Activated CD4-positive, alpha-beta T cell treated with anti-CD3 and anti-CD28 coated beads for 24 hours (primary cell): ENCODE results near the gene COPZ1.

Experiments used
- DNase-seq, 2 donors: peaks; one replicate each; pipeline ENCODE4 v3.0.0-alpha.2; 2020; ENCODE audit warnings: low read depth in 2 of 2

The COPZ1 gene

DNA sequence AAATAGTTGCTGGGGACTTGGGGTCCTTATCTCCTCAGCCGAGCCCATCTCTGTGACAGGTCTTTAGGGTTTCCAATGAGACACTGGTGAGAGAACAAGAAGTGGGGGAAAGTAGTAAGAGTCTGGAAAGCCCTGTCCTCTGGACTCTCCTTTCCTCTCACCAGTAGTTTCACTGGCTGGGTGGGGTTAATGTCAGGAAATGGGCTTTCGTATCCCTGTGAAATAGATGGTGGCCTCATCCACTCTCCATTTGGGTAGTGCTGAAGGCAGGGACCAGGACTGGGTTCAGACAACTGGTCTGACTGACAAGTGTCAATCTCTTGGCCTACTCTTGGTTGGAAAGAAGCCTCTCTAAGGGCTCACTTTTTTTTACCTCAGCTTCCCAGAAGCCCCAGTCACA, 52.1 kb downstream of the COPZ1 start:
- no peak for DNase-seq

DNA sequence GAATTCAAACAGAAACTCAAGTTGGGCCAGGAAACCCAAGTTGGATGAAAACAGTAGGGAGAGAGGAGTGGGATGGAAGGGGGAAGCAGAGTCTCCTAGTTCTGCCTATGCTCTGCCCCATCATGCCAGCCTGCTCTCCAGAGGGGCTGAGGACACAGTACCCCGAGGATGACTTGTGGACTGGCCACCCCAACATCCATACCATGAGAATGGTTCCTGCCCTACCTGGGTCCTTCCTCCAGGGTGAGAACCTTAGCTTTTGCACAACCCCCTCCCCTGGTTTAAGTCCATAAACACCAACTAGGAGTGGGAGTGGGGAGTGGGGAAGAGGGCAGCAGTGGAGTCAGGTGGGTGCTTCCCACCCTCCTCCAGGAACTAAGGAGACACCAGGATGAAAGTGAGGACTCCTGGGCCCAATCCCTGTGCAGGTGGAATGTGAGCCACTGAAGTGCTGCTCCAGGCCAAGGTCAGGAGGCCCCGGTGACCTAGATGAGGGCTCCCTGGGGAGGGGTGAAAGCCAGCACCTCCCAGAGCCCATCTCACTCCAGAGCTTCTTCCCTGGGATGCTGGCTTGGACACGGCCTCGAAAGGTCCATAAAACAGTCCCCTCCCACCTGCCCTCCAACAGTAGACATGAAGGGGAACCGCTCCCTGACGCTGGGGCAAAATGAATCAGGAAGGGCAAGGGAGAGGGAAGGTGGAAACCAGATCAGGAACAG, 53.0 kb downstream of the COPZ1 start:
- DNase-seq, result no peak

- DNase-seq, result no peak
These were observed 54.0 kb downstream of the COPZ1 start for GRCh38 chr12:54378796-54379397.

- DNase-seq, result peak; percentile 89 to 90
These were observed 54.7 kb downstream of the COPZ1 start for GRCh38 chr12:54379398-54380201.

DNA sequence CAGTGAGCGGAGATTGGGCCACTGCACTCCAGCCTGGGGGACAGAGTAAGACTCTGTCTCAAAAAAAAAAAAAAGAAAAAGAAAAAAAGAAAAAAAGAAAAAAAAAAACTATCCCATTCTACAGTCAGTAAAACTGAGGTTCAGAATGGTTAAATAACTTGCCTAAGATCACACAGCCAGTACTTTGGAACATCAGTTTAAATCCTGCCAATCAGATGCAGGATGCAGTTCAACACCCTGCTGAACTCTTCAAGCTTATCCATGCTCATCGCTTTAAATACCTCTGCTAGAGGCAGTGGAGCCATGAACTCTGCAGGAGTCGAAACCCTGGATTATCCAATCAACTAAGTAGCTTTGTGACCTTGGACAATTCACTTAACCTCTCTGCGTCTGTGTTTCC, 56.2 kb downstream of the COPZ1 start:
- DNase-seq, result no peak

- no peak for DNase-seq
These were observed 58.2 kb downstream of the COPZ1 start for GRCh38 chr12:54383041-54383609.

DNA sequence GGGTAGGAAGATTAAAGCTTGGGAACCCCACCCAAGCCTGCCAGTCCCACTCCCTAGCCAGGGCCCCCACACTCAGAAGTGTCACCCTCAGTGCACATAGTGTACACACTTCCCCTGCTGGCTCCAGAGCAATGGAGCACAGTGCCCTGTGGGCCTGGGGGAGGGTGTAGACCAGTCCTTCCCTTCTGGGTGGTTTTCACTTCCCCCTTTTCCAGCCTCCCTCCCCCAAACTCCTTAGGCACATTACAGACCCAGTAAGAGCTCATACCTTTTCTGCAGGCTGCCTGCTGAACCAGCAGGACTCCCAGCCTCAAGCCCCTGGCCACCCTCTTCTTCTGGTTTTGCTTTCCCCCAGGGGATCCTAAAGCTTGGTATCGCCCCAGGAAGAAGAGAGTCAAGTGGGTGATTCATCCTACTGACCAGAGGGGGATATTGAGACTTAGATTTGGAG, 59.7 kb downstream of the COPZ1 start, which contains the start of gene ZNF385A:
Gene ZNF385A (minus strand): TSS at position 143 of the 451 bp plus-strand sequence. CDS start 219 bp downstream, outside the sequence.
- no peak for DNase-seq

GRCh38 chr12:54385251-54385914, 60.5 kb downstream of the COPZ1 start:
- DNase-seq, result no peak

DNA sequence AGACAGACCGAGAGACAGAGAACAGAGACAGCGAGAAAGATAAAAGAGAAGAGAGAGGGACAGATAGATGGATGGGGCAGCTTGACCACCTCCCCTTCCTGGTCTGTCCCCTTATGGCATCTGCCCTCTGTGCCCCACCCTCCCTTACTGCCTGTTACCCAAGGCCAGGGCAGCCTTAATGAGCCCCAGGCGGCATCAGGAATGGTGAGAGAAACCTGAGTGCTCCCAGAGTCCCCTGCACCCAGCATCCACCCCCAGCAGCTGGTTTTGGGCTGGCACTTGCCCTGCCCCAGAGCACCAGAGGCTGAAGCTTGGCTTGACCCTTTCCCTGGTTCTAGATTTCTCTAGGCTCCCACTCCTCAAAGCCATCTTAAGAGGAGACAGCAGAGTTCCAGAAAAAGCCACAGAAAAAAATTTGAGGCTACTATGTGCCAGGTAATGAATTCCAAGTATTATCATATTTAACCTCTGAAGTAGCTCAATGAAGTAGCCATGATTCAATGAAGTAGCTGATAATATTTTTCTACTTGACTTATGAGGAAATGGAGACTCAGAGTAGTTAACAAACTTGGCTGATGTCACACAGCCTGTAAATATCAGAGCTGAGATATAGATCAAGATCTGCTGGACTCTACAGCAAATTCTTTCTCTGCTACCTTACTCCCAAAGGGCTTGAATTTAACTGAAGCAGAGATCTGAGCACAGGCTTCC, 61.6 kb downstream of the COPZ1 start:
- DNase-seq, result no peak

DNA sequence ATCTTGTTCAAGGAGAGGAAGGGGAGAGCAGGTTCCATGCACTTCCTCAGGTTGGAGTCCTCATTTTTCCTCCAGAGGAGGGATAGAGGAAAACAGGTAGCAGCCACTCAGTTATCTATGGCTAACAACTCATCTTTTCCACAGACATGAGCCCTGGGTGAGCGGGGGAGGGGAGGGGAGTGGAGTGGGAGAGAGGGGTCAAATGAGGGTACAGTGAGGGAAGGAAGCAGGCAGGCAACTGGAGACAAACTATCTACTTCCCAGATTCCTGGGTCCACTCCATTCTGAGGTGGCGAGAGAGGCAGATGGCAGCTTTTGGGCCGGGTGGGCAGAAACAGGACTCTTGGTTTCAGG, 62.2 kb downstream of the COPZ1 start:
- DNase-seq, result no peak

- DNase-seq, result no peak
These were observed 63.6 kb downstream of the COPZ1 start for GRCh38 chr12:54388237-54389133.

DNA sequence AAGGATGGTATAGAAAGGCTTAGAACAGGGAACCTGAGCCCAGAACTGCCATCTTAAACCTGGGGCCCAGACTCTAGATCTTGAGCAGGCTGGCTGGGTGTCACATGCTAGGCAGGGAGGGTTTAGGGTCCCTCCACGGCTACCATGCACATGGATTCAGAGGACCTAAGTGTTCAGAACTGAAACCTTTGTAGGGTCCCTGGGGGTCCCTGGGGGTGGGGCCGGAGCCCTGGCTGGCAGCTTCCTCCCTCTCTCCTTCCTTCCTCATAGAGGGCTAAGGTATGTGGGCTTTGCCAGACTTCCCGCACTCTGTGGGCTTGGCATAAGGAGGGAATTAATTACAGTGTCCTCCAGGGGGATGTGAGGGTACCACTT, 64.2 kb downstream of the COPZ1 start:
- no peak for DNase-seq

DNA sequence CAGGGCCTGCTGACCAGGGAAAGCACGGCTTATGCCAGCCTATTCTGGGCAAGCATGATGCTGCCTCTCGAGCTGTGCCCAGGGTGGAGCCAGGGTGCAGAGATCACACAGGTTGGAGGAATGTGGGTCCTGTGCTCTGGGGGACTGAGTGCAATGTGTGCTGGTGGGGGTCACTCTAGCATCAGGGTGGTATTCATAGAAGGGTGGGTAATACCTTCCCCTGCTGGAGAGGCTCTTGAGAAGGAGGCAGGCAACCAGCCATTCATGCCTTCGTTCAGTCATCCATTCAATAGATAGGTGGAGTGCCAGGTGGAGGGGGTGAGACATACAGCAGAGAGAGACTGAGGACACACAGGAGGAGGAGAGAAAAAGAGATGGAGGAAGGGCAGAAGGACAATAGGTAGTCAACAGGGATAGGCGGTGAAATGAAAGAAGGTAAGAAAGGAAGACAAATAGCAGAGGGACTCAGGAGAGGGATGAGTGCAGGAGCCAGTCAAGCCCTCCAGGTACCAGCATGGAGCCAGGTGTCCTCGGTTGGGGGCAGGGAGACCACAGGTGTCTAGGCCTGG, 64.8 kb downstream of the COPZ1 start:
- no peak for DNase-seq

DNA sequence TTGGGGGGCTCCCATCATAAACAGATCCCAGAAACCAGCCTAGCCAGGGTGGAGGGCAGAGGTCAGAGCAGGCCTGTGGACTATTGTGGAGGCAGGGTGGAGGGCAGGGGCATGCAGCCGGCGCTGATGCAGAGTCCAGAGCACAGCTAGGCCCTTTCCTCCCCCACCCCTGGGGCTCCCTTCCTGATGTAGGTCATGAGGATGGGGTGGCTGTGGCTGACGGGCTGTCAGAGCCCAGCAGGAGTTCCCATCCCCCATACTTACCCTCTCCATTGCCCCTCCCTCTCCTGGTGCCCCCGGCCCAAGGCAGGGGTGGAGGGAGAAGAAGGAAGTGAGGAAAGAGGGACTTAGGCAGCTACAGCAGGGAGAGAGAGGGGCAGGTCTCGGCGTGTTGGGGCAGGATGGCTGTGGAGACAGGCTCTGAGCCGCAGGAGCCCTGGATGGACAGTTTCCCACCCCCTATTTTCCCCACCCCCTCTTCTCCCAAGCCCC, 65.3 kb downstream of the COPZ1 start:
- no peak for DNase-seq

GRCh38 chr12:54390668-54391551, 66.0 kb downstream of the COPZ1 start:
- peak; percentile 54 to 57 for DNase-seq

GRCh38 chr12:54392485-54393206, 67.7 kb downstream of the COPZ1 start:
- DNase-seq, result no peak

DNA sequence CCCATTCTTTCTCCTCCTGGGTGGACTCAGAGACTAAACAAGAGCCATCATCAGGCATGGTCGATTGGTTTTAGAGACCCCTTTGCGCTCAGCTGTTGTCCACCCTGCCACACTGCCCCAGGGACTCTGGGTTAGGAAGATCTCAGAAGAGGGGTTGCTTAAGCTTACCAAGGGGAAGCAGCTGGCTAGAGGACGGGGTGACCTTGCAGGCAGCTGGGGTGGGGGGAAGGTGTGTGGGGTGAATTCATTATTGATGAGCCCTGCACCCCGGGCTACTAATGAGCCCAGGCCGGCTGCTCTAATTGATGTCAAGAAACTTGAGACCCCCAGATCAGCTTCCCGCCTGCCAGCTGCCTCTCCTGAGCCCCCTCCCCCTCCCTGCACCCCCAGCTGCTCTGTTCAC, 68.3 kb downstream of the COPZ1 start:
- DNase-seq, result no peak

DNA sequence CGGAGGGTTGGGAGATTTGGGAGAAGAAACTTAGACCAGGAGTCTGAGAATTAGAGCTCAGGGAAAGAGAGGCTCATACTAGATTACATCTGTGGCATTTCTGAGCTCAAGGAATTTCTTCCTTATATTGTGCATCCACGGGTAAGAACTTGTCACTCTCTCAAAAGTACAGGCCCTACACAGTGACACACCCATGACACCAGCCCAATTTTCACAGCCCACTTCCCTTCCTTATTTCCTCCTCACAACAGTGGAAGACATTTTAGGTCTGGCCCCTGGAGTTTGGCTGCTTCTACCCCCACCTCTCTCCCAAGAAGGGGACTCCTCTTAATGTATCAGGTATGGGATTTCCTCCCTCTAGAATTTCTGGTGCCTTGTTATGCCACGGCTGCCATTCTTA, 68.8 kb downstream of the COPZ1 start:
- no peak for DNase-seq
